GM18505 (cell line): ENCODE data around the gene FAM83E.

ENCODE experiments used
- ATAC-seq: cut with Tn5 transposase; IDR thresholded peaks from one replicate; pipeline ENCODE4 v1.9.1; 2021; ENCODE audit not compliant: unreplicated experiment
- POLR2A ChIP-seq: IDR thresholded peaks from 4 replicates; pipeline ENCODE4 v1.6.1; 2011; ENCODE audit warnings: borderline replicate concordance; ENCODE audit not compliant: insufficient read depth, insufficient read length; ENCODE audit errors: extremely low read depth

The FAM83E gene

DNA sequence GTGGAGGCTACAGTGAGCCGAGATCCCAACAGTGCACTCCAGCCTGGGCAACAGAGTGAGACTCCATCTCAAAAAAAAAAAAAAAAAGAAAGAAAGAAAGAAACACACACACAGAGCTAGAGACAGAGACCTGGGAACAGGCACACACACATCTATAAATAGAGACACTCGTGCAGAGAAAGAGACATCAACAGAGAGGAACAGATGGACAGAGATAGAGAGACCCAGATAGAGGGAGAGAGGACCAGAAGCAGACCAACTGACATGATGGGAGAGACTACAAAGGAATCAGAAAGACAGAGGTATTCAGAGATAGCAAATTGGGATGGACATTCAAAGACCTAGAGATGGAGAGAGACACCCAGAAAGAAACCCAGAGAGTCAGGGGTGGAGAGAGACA is 33.3 kb upstream of the FAM83E start:
- TF ChIP-seq POLR2A = no peak
- no peak for ATAC-seq

DNA sequence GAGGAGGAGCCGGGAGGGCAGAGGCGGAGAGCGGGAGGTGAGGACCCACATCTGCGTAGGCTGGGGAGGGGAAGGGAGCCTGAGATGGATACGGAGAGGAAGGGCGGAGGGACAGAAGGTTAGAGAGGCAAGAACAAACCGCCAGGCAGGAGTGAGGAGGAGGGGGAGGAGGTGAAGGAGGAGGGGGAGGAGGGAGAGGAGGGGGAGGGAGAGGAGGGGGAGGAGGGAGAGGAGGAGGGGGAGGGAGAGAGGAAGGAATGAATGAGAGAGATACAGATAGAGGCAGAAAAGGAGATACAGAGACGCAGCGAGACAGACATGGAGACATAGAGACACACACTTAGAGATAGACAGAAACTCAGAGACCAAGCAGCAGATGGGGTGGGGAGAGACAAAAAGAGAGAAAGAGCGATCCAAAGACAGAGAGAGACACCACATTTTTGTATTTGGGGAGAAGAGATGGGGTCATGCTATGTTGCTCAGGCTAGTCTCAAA is 31.9 kb upstream of the FAM83E start:
- ATAC-seq = no peak
- no peak for TF ChIP-seq POLR2A

DNA sequence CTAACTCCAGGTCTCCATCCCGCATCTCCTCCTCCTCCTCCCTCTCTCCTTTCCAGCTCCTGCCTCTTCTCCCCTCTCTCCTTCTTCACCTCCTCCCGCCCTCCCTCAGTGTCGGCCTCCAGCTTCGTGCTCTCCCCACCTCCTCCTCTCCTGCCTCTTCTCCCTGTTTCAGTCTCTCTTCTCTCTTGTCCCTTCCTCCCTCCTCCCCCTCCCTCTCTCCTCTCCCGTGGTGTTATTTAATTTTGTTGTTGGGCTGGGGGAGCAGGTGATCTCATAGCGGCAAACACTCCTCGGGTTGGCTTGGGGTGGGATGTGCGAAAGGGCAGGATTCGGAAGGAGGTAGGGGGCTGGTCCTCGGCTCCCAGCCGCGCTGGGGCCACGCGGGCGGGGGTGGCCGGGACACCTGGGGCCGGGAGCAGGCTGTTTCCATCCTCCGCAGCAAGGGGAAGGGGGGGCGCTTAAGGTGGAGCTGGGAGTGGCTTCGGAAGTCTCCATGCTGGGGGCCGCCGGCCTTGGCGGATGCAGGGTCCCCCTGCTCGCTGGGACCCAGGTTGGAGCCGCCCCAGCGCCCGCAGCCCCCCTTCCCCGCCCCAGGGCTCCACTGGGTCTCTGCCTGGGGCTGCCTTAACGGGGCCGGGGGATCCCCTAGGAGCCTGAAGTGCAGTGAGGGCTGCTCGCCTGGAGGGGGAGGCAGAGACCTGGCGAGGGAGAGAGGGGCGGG is 31.3 kb upstream of the FAM83E start, which contains the start of gene CA11:
Gene CA11, minus strand, starts transcription at position 187 of the 721 bp plus-strand sequence. CDS start 555 bp downstream, outside the sequence.
- peak; percentile 78 for ATAC-seq
- TF ChIP-seq POLR2A = no peak

DNA sequence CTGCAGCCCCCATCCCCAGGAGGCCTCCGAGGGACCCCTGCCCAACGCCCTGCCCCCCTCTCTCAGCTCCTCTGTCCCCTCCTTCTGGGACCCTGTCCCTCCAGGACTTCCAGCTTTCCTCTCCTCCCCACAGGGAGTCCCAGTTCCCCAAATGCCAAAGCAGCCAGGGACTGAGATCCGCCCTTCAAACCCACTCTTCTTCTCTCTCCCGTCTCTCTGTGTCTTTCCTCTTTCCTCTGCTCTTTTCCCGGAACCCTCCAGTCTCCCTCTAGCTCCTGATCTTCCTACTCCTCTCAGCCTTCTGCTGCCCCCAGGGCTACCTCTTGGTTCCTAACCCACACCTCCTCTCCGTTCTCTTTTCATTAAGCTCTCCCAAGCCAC is 30.7 kb upstream of the FAM83E start:
- no peak for ATAC-seq
- TF ChIP-seq POLR2A = no peak

DNA sequence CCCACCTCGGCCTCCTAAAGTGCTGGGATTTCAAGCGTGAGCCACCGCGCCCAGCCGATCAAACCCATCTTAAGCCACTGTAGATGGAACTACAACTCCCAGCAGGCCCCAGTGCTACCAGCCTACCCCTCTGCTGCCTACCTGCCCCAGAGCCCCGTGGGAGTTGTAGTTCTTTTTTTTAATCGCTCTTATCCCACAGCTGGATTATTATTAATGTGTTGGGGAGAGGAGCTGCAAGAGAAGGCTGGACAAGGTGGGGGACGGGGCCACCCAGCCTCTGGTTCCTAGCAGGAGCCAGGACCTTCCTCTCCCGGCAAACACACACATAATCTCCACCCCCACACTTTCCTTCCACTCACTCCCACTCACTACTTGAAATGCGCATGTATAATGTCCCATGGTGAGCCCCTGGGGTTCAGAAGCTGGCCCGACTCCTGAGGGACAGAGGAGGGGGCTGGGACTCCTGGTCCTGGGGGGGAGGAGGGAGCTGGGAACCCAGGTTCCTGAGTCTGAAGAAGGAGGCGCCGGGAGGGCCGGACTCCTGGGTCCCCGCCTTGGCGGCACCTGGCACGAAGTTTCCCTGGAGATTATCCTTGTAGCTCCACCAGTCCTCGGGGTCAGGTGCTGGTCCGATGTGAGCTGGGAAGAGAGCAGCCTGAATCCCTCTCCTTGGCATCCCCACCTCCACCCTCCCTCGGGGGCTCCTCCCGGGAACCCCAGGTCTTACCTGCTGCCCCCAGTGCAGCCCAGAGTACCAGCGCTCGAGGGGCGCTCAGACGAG is 30.2 kb upstream of the FAM83E start:
- TF ChIP-seq POLR2A = peak; percentile 31
- no peak for ATAC-seq

DNA sequence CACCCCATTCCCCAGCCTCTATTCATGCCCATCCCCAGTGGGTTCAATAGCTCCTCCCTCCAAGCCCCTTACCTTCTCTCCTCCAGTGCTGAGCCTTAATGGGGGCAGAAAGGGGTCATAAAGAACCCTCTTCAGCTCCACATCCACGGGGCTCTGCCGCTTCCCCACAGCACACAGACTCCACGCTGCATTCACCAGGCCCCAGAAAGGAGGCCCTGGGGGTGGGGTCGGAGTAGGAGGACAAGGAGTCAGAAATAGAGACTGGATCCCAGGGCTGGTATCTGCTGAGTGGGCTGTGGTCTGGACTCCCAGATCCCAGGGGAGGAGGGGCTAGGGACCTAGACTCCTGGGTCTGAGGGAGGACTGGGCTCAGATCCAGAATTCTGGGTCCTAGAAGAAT is 29.5 kb upstream of the FAM83E start:
- TF ChIP-seq POLR2A = no peak
- no peak for ATAC-seq

DNA sequence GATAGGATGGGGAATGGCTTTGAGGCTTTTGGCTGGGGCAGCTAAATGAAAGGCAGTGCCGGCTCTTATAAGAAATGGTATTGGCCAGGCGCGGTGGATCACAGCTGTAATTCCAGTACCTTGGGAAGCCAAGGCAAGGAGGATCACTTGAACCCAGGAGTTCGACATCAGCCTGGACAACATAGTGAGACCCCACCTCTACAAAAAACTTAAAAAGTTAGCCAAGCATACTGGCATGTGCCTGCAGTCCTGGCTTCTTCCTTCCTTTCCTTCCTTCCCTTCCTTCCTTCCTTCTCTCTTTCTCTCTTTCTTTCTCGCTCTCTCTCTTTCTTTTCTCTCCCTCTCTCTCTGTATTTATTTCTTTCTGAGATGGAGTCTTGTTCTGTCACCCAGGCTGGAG is 28.0 kb upstream of the FAM83E start:
- no peak for ATAC-seq
- no peak for TF ChIP-seq POLR2A

DNA sequence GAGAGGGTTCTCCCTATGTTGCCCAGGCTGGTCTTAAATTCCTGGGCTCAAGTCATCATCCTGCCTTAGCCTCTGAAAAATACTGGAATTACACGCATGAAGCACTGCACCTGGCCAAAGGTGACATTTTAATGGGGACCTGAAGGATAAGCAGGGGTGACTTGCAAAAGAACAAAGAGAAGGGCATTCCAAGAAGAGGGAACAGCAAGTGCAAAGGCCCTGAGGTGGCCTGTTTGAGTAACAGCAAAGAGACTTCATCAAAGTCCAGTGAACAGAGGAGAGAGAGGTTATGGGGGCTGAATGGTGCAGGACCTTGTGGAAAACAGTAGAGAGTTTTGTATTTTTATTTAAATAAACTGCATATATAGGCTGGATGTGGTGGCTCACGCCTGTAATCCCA is 27.0 kb upstream of the FAM83E start:
- no peak for TF ChIP-seq POLR2A
- no peak for ATAC-seq

DNA sequence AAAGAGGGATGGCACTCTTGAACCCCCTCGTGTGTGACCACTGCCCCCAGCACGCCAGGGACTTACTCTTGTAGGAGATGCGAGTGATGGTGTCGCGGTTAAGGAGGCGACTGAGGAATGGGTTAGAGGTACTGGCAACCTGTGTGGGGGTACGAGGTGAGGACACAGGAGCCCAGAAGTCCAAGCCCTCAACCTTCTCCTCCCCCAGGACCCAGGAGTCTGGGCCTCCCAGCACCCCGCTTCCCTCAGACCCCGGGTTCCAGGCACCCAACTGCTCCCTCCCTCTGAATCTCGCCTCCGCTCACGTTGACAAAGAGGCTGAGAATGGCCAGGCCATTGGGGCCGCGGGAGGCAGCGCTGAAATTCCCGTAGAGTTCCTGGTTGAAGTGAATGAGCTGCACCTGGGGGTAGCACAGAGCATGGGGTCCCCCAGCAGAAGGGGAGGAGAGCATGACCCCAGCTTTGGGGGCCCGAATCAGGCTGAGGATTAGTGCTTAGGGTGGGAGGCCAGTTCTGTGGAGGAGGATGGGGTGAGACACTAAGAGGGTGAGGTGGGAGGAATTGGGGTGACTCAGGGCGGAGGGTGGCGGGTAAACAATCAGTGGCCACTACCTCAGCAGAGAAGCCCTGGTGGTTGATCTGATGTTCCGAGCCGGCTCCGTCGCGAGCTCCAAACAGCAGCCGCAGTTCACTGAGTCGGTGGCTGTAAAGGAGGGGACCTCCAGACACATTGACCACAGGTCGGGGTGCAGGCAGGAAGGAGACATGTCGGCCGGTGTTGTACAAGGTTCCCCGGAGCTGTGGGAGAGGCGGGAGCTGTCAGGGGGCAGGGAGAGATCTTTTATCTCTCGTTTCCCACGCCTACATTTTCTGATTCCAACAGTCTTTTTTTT is 24.9 kb upstream of the FAM83E start:
- ATAC-seq = no peak
- no peak for TF ChIP-seq POLR2A

DNA sequence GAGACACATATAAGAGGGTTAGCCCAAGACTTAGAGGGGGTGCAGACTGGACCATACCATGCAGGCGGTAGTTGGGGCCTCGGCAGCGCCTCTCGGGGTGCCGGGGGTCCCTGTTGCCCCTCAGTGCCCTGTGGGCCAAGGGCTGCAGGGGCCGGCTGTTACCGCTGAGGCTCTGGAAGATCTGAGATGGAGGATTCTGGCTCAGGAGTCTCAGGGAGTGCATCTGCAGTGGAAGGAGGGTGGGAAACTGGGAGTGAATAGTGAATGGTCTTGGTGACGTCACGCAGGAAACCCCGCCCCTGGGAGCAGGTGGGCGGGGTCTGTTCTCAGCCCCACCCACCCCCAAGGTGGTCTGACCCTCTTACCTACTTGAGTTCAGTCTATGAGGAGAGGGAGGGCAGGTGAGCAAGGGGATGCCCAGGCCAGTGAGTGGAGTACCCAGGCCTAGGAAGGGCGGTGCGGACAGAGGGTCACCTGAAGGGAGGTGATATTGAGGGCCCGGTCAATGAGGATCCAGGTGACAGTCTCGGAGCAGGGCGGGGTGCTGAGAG is 24.0 kb upstream of the FAM83E start:
- no peak for ATAC-seq
- TF ChIP-seq POLR2A = no peak

DNA sequence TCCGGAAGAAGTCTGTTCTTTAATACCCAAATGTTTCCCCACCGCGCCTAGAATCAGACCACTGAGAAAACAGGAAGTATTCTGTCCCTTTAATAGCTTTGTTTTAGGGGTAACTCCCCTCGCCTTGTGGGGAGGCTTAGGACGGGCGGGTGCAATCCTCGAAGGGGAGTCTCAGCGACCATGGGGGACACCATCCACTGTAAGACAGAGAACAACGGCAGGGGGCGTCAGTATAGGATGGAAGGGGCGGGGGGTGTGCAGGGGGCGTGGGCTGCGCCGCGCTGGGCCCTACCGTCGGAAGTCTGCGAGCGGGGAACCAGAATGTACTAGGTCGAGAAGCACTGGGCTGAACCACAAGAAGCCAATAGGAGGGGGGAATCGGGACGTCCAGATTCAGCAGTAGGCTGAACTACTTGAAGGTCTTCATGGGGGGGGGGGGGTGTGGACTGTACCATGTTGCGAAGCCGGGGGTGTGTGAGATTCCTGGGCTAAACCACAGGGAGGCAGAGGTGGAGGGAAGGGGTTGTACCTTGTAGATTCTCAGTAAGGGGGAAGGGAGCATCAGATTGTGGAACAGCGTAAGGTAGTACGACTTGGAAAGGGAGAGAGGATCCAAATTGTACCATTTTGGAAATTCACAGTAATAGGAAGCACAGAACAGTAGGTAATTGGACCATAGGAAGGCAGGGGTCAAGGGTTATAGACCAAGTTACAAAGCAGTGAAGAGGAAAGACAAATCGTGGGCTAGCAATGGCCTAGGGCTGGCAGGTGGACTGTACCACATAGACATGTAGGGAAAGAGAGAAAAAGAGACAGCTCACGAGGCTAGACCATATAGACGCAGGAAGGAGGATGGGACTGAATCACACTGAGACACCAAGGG is 23.3 kb upstream of the FAM83E start:
- TF ChIP-seq POLR2A = peak; percentile 42
- peak; percentile 18 for ATAC-seq

DNA sequence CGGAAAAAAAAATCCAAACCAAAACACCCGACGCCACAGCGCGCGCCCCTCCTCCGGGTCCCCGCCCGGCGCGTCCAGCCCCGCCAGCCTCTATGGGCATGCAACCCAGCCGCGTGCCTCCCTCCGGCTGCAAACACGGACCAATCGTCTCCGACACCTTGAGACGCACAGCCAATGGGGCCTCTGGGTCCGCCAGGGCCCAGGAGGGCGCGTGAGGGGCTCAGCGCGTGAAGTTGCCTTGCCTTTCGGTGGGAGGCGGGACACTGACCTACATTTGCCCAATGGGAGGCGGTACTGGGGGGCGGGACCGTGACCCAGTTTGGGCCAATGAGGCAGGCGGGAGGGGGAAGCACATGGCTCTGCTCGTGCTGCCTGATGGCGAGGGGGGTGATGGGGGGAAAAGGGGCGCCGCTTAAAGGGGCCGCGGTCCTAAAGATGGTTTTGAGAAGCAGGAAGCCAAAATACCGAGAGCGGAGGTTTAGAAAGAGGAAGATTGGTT is 22.6 kb upstream of the FAM83E start:
- TF ChIP-seq POLR2A = no peak
- ATAC-seq = peak; percentile 60

DNA sequence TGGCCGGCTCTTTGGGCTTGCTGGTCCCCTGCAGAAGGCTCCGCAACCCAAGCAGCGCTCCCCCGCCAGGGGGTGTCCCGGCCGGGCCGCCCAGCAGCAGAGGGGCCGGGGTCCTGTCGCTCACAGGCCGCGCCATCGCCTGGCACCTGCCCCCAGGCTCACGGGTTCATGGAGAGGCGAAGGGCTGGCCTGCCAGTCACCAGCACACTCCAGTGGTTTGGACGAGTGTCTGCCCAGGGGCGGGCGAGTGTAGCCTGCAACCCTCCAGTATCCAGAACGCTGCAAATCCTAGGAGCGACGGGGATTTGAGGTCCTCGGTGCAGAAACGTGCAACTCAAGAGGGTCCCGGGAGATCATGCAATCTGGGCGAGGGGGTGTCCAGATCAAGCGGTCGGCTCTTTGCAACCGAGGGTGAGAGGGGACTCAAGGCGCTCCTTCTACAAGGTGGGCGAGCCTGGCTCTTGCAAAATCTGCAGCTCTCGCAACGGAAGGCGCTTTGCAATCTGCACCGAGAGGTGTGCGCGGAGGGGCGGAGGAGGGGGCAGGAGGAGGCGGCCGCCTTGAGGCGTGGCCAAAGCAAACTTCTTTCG is 22.1 kb upstream of the FAM83E start, which contains the start of gene DBP:
Gene DBP, minus strand, starts transcription at position 521 of the 590 bp plus-strand sequence. Its CDS starts 385 bp downstream, at position 136.
- ATAC-seq = peak; percentile 0

More for the DNA sequence above, 22.1 kb upstream of the FAM83E start, which contains the start of gene DBP:
- TF ChIP-seq POLR2A = peak; percentile 44
